Panc1 (cell line): ENCODE results near the gene SIRT5. TPM values are rescaled to one million over a fixed set of nuclear protein-coding genes. Genes with fewer than 3 reads are reported as not detected.

Source experiments
- ATAC-seq: fragments of 200-7000 bp; cut with Tn5 transposase; 2 replicates; pipeline ENCODE4 v1.9.1; 2020; ENCODE audit warnings: mild to moderate bottlenecking, moderate library complexity
- BruUV-seq: library from RNA; stranded (reverse); fragments of 400-500 nt; replicated peaks from 2 replicates; lab custom pipeline; 2021; lab: Mats Ljungman, UMichigan
- CTCF ChIA-PET: fragments of 300-600 bp; sonication (Branson Sonifier 250); formaldehyde crosslinking; loops from one replicate; lab custom pipeline; 2022; ENCODE audit warnings: antibody characterized with exemption; lab: Charles Lee
- POLR2A ChIA-PET: fragments of 300-600 bp; sonication (Branson Sonifier 250); formaldehyde crosslinking; loops from one replicate; lab custom pipeline; 2022; ENCODE audit warnings: antibody characterized with exemption; lab: Charles Lee
- DNase-seq: peaks from one replicate; pipeline ENCODE4 v3.0.0-alpha.2; 2010; ENCODE audit warnings: low read depth, low spot score
- H3K27ac ChIP-seq: 2 replicates; pipeline ENCODE4 v1.5.1; 2011; ENCODE audit warnings: mild to moderate bottlenecking, low read length, inconsistent platforms
- H3K27me3 ChIP-seq: fragments of 200-500 bp; sonication (Bioruptor generic); 2 replicates; pipeline ENCODE4 v1.6.0; 2014; ENCODE audit warnings: low read length, inconsistent platforms; ENCODE audit not compliant: control insufficient read depth, insufficient read depth
- H3K36me3 ChIP-seq: fragments of 200-500 bp; sonication (Bioruptor generic); 2 replicates; pipeline ENCODE4 v1.5.1; 2014; ENCODE audit warnings: inconsistent platforms, mild to moderate bottlenecking, low read length, moderate library complexity; ENCODE audit not compliant: control insufficient read depth, insufficient read depth
- H3K4me1 ChIP-seq: 2 replicates; pipeline ENCODE4 v1.5.1; 2011; ENCODE audit warnings: inconsistent platforms, mild to moderate bottlenecking, low read length, moderate library complexity; ENCODE audit not compliant: control insufficient read depth, insufficient read depth
- H3K4me3 ChIP-seq, 2 experiments: 2 replicates each; pipeline ENCODE4 v1.5.1; 2011 to 2012; ENCODE audit warnings: low read depth in 2 of 2, low read length in 2 of 2, mild to moderate bottlenecking in 2 of 2, inconsistent platforms in 1 of 2, moderate library complexity in 1 of 2
- H3K9me3 ChIP-seq: fragments of 200-500 bp; sonication (Bioruptor generic); 2 replicates; pipeline ENCODE4 v1.5.1; 2014; ENCODE audit warnings: low read depth, mild to moderate bottlenecking, inconsistent platforms, low read length, moderate library complexity; ENCODE audit not compliant: control insufficient read depth, insufficient read depth
- CTCF ChIP-seq: fragments of 450-650 bp; IDR thresholded peaks from 2 replicates; pipeline ENCODE4 v1.5.1; 2017; ENCODE audit warnings: mild to moderate bottlenecking
- POLR2AphosphoS5 ChIP-seq: IDR thresholded peaks from 2 replicates; pipeline ENCODE4 v1.6.1; 2012; ENCODE audit warnings: mild to moderate bottlenecking, low read depth, low read length, moderate library complexity
- SIN3A ChIP-seq: IDR thresholded peaks from 2 replicates; pipeline ENCODE4 v1.6.1; 2012; ENCODE audit warnings: low read depth, mild to moderate bottlenecking, low read length, moderate library complexity, borderline replicate concordance; ENCODE audit not compliant: insufficient read depth
- TCF7L2 ChIP-seq: IDR thresholded peaks from 2 replicates; pipeline ENCODE4 v1.6.1; 2011; ENCODE audit warnings: mild to moderate bottlenecking, low read depth, low read length, inconsistent platforms
- in situ Hi-C: cut with HindIII; loops from 2 replicates; pipeline ENCODE4 v1.10.0; 2016; ENCODE audit warnings: low sequenced_read_pairs, low pct_unique_long_range_greater_than_20kb
- intact Hi-C: fragments of 100-400 bp; cut with micrococcal nuclease; formaldehyde crosslinking; loops from one replicate; pipeline ENCODE4 v1.10.0; 2022; ENCODE audit not compliant: unreplicated experiment
- total RNA-seq: library from RNA; stranded (reverse); gene quantifications from one replicate; pipeline ENCODE4 v1.2.1, GENCODE V29; 2021; ENCODE audit not compliant: unreplicated experiment
- TF ChIP-seq, protein P1 (sequence below), 2 experiments: IDR thresholded peaks; 2 replicates each; pipeline ENCODE4 v1.6.1; 2011 to 2012; ENCODE audit warnings: low read depth in 2 of 2, control low read depth in 1 of 2, low read length in 1 of 2, mild to moderate bottlenecking in 1 of 2, moderate library complexity in 1 of 2; ENCODE audit not compliant: insufficient read depth in 1 of 2

SIRT5 gene
- total RNA-seq, 1 experiment from 2014 or later, result 11.0 TPM

- DNase-seq, result no peak
- ChIA-PET POLR2A (no interaction called here), CTCF (no interaction called here)
- Histone ChIP-seq H3K27me3 (no peaks in the 10 kb centered on the region), H3K4me3 (no peak overlapping the region), H3K36me3 (no peaks in the 10 kb centered on the region), H3K9me3 (no peaks in the 10 kb centered on the region), H3K27ac (no peak overlapping the region), H3K4me1 (no peaks in the 10 kb centered on the region)
- in situ Hi-C loops, result no loop called here
- ATAC-seq, result no peak
- no TSS peak for BruUV-seq
- TF ChIP-seq POLR2AphosphoS5 (no peak), TCF7L2 (no peak), CTCF (no peak), SIN3A (no peak)
- TF ChIP-seq, protein P1, sequence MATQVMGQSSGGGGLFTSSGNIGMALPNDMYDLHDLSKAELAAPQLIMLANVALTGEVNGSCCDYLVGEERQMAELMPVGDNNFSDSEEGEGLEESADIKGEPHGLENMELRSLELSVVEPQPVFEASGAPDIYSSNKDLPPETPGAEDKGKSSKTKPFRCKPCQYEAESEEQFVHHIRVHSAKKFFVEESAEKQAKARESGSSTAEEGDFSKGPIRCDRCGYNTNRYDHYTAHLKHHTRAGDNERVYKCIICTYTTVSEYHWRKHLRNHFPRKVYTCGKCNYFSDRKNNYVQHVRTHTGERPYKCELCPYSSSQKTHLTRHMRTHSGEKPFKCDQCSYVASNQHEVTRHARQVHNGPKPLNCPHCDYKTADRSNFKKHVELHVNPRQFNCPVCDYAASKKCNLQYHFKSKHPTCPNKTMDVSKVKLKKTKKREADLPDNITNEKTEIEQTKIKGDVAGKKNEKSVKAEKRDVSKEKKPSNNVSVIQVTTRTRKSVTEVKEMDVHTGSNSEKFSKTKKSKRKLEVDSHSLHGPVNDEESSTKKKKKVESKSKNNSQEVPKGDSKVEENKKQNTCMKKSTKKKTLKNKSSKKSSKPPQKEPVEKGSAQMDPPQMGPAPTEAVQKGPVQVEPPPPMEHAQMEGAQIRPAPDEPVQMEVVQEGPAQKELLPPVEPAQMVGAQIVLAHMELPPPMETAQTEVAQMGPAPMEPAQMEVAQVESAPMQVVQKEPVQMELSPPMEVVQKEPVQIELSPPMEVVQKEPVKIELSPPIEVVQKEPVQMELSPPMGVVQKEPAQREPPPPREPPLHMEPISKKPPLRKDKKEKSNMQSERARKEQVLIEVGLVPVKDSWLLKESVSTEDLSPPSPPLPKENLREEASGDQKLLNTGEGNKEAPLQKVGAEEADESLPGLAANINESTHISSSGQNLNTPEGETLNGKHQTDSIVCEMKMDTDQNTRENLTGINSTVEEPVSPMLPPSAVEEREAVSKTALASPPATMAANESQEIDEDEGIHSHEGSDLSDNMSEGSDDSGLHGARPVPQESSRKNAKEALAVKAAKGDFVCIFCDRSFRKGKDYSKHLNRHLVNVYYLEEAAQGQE (IDR thresholded peaks at IDR 0.05; ENCODE audit: insufficient read depth in 1 of 2, low read depth in 2 of 2, low read length in 1 of 2), result no peak
- intact Hi-C loops, result no loop called here
Measured at GRCh38 chr6:13604135-13604534, 29.7 kb downstream of the SIRT5 start.

DNA sequence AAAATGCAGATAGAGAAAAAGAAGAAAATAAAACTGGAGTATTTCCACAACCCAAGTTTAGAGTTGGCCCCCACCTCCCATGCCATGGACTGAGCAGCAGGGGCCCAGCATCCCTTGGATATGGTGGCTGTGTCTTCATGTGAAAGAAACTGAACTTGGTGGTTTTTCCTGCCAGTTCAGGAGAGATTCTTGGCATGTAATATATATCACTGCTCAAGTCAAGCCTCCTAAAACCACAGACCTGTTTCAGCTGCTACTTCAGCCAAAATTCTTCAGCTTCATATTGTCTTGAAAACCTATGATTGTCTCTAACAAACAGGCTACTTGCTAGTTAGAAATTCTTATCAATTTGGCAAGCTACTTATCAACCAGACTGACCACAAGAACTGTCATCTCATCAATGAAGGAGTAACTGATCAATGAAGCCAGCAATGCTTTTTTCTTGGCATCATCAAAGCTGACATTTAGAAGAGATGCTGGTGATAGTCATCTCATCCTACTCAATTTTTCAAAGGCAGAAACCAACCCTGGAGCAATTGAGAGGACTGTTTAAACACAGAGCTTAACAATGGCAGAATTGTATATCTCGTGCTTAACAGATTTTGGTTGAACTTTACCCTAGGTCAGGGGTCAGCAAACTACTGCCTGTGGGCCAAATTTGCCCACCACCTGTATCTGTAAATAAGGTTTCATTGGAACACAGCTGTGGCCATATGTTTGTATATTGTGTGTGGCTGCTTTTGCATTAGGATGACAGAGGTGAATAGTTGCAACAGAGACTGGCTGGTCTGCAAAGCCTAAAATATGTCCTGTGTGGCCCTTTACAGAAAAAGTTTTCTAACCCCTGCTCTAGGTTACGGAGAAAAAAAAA lies 30.4 kb downstream of the SIRT5 start:
- ATAC-seq (no peak), DNase-seq (no peak)
- H3K4me3 ChIP-seq, result no peak overlapping the region
- ChIA-PET CTCF (no interaction called here), POLR2A (no interaction called here)
- no TSS peak for BruUV-seq
- TF ChIP-seq TCF7L2 (no peak), CTCF (no peak), POLR2AphosphoS5 (no peak), SIN3A (no peak)
- TF ChIP-seq, protein P1 (IDR thresholded peaks at IDR 0.05; ENCODE audit: insufficient read depth in 1 of 2, low read depth in 2 of 2, low read length in 1 of 2), result no peak
- H3K9me3 ChIP-seq, result no peaks in the 10 kb centered on the region
- H3K4me1 ChIP-seq, result no peaks in the 10 kb centered on the region
- intact Hi-C loops (no loop called here), in situ Hi-C loops (no loop called here)
- no peaks in the 10 kb centered on the region for H3K36me3 ChIP-seq
- H3K27me3 ChIP-seq, result no peaks in the 10 kb centered on the region
- no peak overlapping the region for H3K27ac ChIP-seq
